GM12801 (cell line): ENCODE measurements around the gene NFU1.

Experiments
- CTCF ChIP-seq: IDR thresholded peaks from one replicate; pipeline ENCODE4 v1.5.1; 2011; ENCODE audit warnings: control low read depth; ENCODE audit not compliant: insufficient read length; ENCODE audit errors: extremely low read depth

Gene NFU1

GRCh38 chr2:69387770-69388481 lies 49.3 kb downstream of the NFU1 start:
- no peak for TF ChIP-seq CTCF

- no peak for TF ChIP-seq CTCF
Observed at GRCh38 chr2:69386789-69387734, 50.2 kb downstream of the NFU1 start, which contains the start of gene GFPT1. GFPT1 (minus strand) TSS chr2:69387227; CDS start chr2:69387071, 156 bp downstream.

- TF ChIP-seq CTCF = no peak
Observed at GRCh38 chr2:69386360-69386759, 50.9 kb downstream of the NFU1 start.

GRCh38 chr2:69385443-69386151 lies 51.6 kb downstream of the NFU1 start:
- no peak for TF ChIP-seq CTCF

- TF ChIP-seq CTCF = no peak
Observed at GRCh38 chr2:69384618-69385081, 52.6 kb downstream of the NFU1 start.

- no peak for TF ChIP-seq CTCF
Observed at GRCh38 chr2:69383176-69383812, 53.9 kb downstream of the NFU1 start.

GRCh38 chr2:69382547-69382946 lies 54.7 kb downstream of the NFU1 start:
- no peak for TF ChIP-seq CTCF
